IMR-90 (cell line): Measurements from ENCODE around the gene NOTCH3.

ENCODE experiments used
- CEBPB ChIP-seq: IDR thresholded peaks from 2 replicates; pipeline ENCODE4 v1.6.1; 2012; ENCODE audit warnings: low read depth, low read length, improper control_type of control experiment
- CTCF ChIP-seq: conservative IDR thresholded peaks from 2 replicates; pipeline ENCODE4 v1.5.1; 2012; ENCODE audit warnings: mild to moderate bottlenecking, low read depth, low read length, improper control_type of control experiment
- MAFK ChIP-seq: IDR thresholded peaks from 2 replicates; pipeline ENCODE4 v1.6.1; 2012; ENCODE audit warnings: low read depth, low read length, improper control_type of control experiment
- POLR2A ChIP-seq: IDR thresholded peaks from 2 replicates; pipeline ENCODE4 v1.6.1; 2012; ENCODE audit warnings: mild to moderate bottlenecking, low read depth, low read length
- SMC3 ChIP-seq: fragments of 150-350 bp; IDR thresholded peaks from 2 replicates; pipeline ENCODE4 v1.6.1; 2016; ENCODE audit warnings: low read depth, mild to moderate bottlenecking, antibody characterized with exemption, low read length, moderate library complexity
- TF ChIP-seq, protein P1 (sequence below): fragments of 150-350 bp; IDR thresholded peaks from 2 replicates; pipeline ENCODE4 v1.6.1; 2017; ENCODE audit warnings: mild to moderate bottlenecking, antibody characterized with exemption, low read length, low read depth

DNA sequence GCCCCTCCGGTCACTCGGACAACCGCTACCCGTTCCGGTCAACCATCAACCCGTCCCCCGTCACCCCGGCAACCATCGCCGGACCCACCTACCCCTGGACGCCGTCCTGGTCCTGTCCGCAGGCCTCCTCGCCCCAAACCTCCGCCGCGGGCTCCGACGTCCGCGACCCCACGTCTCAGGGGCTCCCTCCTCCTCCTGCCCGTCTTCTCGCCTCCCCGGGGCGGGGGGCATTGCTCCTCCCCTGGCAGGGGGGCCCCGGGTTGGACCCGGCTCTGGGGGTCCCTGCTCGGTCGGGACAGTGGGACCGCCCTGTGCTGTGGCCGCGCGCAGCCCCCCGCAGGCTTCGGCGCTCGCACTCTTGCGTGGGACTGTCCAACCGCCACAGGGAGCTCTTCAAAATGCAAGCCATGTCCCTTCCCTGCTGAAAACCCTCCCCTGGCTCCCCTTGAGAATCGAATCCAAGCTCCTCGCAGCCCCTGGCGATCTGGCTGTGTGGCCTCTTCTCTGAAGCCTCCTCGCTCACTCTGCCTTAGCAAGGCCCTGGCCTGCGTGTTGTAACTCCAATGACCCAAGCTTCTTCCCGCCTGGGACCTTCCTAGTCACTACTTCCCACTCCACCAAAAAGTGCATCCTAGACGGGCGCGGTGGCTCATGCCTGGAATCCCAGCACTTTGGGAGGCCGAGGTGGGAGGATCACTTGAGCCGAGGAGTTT, 23.0 kb upstream of the NOTCH3 start:
- TF ChIP-seq CTCF (no peak), CEBPB (no peak), POLR2A (no peak), SMC3 (no peak), MAFK (no peak)
- TF ChIP-seq, protein P1, sequence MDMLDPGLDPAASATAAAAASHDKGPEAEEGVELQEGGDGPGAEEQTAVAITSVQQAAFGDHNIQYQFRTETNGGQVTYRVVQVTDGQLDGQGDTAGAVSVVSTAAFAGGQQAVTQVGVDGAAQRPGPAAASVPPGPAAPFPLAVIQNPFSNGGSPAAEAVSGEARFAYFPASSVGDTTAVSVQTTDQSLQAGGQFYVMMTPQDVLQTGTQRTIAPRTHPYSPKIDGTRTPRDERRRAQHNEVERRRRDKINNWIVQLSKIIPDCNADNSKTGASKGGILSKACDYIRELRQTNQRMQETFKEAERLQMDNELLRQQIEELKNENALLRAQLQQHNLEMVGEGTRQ: no peak
